B cell (primary cell): ENCODE results near the gene DMPK. TPM values are rescaled to one million over a fixed set of nuclear protein-coding genes. Genes with fewer than 3 reads are reported as not detected.

Experiments
- ATAC-seq: fragments of 200-7000 bp; cut with Tn5 transposase; one replicate; pipeline ENCODE4 v1.10.0; 2021; ENCODE audit warnings: low read depth, mild to moderate bottlenecking, moderate number of reproducible peaks, moderate library complexity
- CTCF ChIA-PET: fragments of 350-600 bp; sonication (Branson Sonifier 250); formaldehyde crosslinking; loops from one replicate; lab custom pipeline; 2021; ENCODE audit warnings: antibody characterized with exemption, inconsistent platforms; lab: Charles Lee
- POLR2A ChIA-PET: fragments of 350-600 bp; sonication (Branson Sonifier 250); formaldehyde crosslinking; loops from one replicate; lab custom pipeline; 2021; ENCODE audit warnings: antibody characterized with exemption; lab: Charles Lee
- DNase-seq: peaks from one replicate; pipeline ENCODE4 v3.0.0; 2013
- H2AFZ ChIP-seq: 2 replicates; pipeline ENCODE4 v1.6.1; 2012; ENCODE audit warnings: mild to moderate bottlenecking, low read depth, low read length; ENCODE audit not compliant: insufficient read depth, poor library complexity, severe bottlenecking
- H3K27ac ChIP-seq, 2 donors: 1 replicate in 1 of 2; 2 replicates in 1 of 2; pipeline ENCODE4 v1.5.1; 2012 to 2013; ENCODE audit warnings: low read length in 2 of 2, mild to moderate bottlenecking in 2 of 2, moderate library complexity in 1 of 2
- H3K27me3 ChIP-seq, 4 experiments: fragments of 200-600 bp in 1 of 4; sonication (generic) in 1 of 4; replicated peaks in 1 of 4; 1 replicate in 2 of 4; 2 replicates in 2 of 4; pipeline versions ENCODE4 v1.6.1 to v1.7.0; 2013 to 2016; ENCODE audit warnings: low read length in 3 of 4, mild to moderate bottlenecking in 2 of 4, mixed read lengths in 1 of 4, moderate library complexity in 1 of 4; ENCODE audit not compliant: insufficient read depth in 4 of 4, control insufficient read depth in 3 of 4; ENCODE audit errors: control extremely low read depth in 1 of 4
- H3K36me3 ChIP-seq, 2 experiments: replicated peaks in 1 of 2; 1 replicate in 1 of 2; 2 replicates in 1 of 2; pipeline versions ENCODE4 v1.6.1 to v1.7.1; 2013; ENCODE audit warnings: low read length in 1 of 2; ENCODE audit not compliant: insufficient read depth in 2 of 2, control insufficient read depth in 1 of 2; ENCODE audit errors: control extremely low read depth in 1 of 2, extremely low read depth in 1 of 2
- H3K4me1 ChIP-seq, 2 donors: fragments of 200-600 bp in 1 of 2; sonication (generic) in 1 of 2; 1 replicate in 1 of 2; 2 replicates in 1 of 2; pipeline versions ENCODE4 v1.5.1 to v1.6.1; 2013 to 2017; ENCODE audit warnings: low read length in 2 of 2; ENCODE audit not compliant: control insufficient read depth in 2 of 2, insufficient read depth in 2 of 2
- H3K4me2 ChIP-seq: replicated peaks from 2 replicates; pipeline ENCODE3; 2012; ENCODE audit warnings: mild to moderate bottlenecking, low read depth, low read length; ENCODE audit not compliant: poor library complexity, severe bottlenecking
- H3K4me3 ChIP-seq, 5 experiments: fragments of 200-600 bp in 1 of 5; sonication (generic) in 1 of 5; 1 replicate in 3 of 5; 2 replicates in 2 of 5; pipeline versions ENCODE4 v1.5.1 to v1.7.0; 2011 to 2016; ENCODE audit warnings: low read length in 4 of 5, mild to moderate bottlenecking in 4 of 5, low read depth in 2 of 5, control low read depth in 1 of 5, moderate library complexity in 1 of 5; ENCODE audit not compliant: insufficient read depth in 1 of 5; ENCODE audit errors: control extremely low read depth in 1 of 5, extremely low read depth in 1 of 5
- H3K79me2 ChIP-seq: fragments of 200-600 bp; sonication (generic); one replicate; pipeline ENCODE4 v1.6.0; 2016; ENCODE audit warnings: low read length; ENCODE audit not compliant: control insufficient read depth, insufficient read depth
- H3K9ac ChIP-seq: fragments of 200-600 bp; sonication (generic); 2 replicates; pipeline ENCODE4 v1.6.1; 2017; ENCODE audit warnings: mild to moderate bottlenecking, low read length, moderate library complexity
- H3K9me3 ChIP-seq, 3 donors: one replicate each; pipeline versions ENCODE4 v1.6.1 to v1.7.1; 2013; ENCODE audit warnings: low read length in 2 of 3; ENCODE audit not compliant: control insufficient read depth in 2 of 3, insufficient read depth in 1 of 3; ENCODE audit errors: control extremely low read depth in 1 of 3
- H4K20me1 ChIP-seq: 2 replicates; pipeline ENCODE4 v1.6.0; 2012; ENCODE audit warnings: mild to moderate bottlenecking, low read length; ENCODE audit not compliant: insufficient read depth, control insufficient read depth, poor library complexity, severe bottlenecking
- H3K27ac Mint-ChIP-seq: one replicate; pipeline ENCODE4 v1.8.0; 2021; ENCODE audit warnings: mixed read lengths
- H3K27me3 Mint-ChIP-seq: one replicate; pipeline ENCODE4 v1.8.0; 2021; ENCODE audit warnings: mixed read lengths
- H3K4me1 Mint-ChIP-seq: one replicate; pipeline ENCODE4 v1.8.0; 2021; ENCODE audit warnings: mixed read lengths
- H3K4me3 Mint-ChIP-seq: one replicate; pipeline ENCODE4 v1.8.0; 2021; ENCODE audit warnings: mixed read lengths
- H3K9me3 Mint-ChIP-seq: one replicate; pipeline ENCODE4 v1.8.0; 2022; ENCODE audit warnings: mixed read lengths; ENCODE audit not compliant: insufficient read depth
- CTCF ChIP-seq: fragments of 200-600 bp; IDR thresholded peaks from one replicate; pipeline ENCODE4 v1.8.0; 2022; ENCODE audit warnings: antibody characterized with exemption, mild to moderate bottlenecking
- EZH2 ChIP-seq: IDR thresholded peaks from 2 replicates; pipeline ENCODE4 v1.6.1; 2012; ENCODE audit warnings: borderline replicate concordance, low read depth, mild to moderate bottlenecking, moderate library complexity, low read length; ENCODE audit not compliant: insufficient read depth, poor library complexity, severe bottlenecking
- WGBS: methylation state at CpG from one replicate; pipeline ENCODE4 v1.1.5; 2013; ENCODE audit warnings: missing lambda C conversion rate; ENCODE audit not compliant: insufficient coverage; 5-methylcytosine and 5-hydroxymethylcytosine counted together
- intact Hi-C: fragments of 100-400 bp; cut with micrococcal nuclease; formaldehyde crosslinking; loops from one replicate; pipeline ENCODE4 v1.10.0; 2022
- polyA plus RNA-seq: library from polyadenylated mRNA; depleted of rRNA; stranded (reverse); fragments of >200 nt; gene quantifications from 2 replicates; pipeline ENCODE4 v1.2.3, GENCODE V29; 2012
- total RNA-seq, 2 donors: library from RNA; stranded (reverse); fragments of 120-200 nt in 1 of 2; gene quantifications; 1 replicate in 1 of 2; 2 replicates in 1 of 2; pipeline versions ENCODE4 v1.2.3 to v1.2.4, GENCODE V29; 2013 to 2022

The DMPK gene
- total and polyA plus RNA-seq, 2 donors (not counting 1 experiment from before 2014, with no cell fraction given) = 28.7 to 58.3 TPM

GRCh38 chr19:45804140-45804958, 22.1 kb upstream of the DMPK start:
- POLR2A ChIA-PET = interaction anchor here (0.5 kb wide), 1 partner anchor 35 kb away, joined by 5 read pairs; no protein-coding TSS in a partner anchor
- DNase-seq (no peak), ATAC-seq (no peak)
- no peak overlapping the region for H3K27ac ChIP-seq
- H3K4me1 ChIP-seq = peaks cover 0 to under 1% of the 10 kb centered on the region in 2 donors
- H2AFZ ChIP-seq = no peak overlapping the region
- Mint-ChIP-seq H3K27me3 (peaks cover 5% of the 10 kb centered on the region), H3K4me3 (no peak overlapping the region), H3K27ac (no peak overlapping the region), H3K9me3 (no peaks in the 10 kb centered on the region), H3K4me1 (peaks cover 2% of the 10 kb centered on the region)
- peaks cover 0 to 4% (median 0%) of the 10 kb centered on the region in 3 donors for H3K9me3 ChIP-seq
- no peak overlapping the region for H3K9ac ChIP-seq
- H4K20me1 ChIP-seq = no peaks in the 10 kb centered on the region
- intact Hi-C loops = no loop called here
- H3K4me3 ChIP-seq = no peak overlapping the region
- CTCF ChIA-PET = interaction anchor here (1.0 to 11.8 kb wide), 4 partner anchors 10 to 124 kb away, joined by 3 to 302 read pairs (median 4); partner anchors contain the start of gene SIX5
- no peak for TF ChIP-seq EZH2
- no peak overlapping the region for H3K4me2 ChIP-seq
- H3K79me2 ChIP-seq = no peaks in the 10 kb centered on the region
- H3K27me3 ChIP-seq = peaks cover 0 to 10% (median 0%) of the 10 kb centered on the region in 4 experiments
- WGBS = 94% methylated on average over 53 of the region's 57 CpGs
- no peaks in the 10 kb centered on the region for H3K36me3 ChIP-seq

- Histone ChIP-seq H3K4me2 (no peak overlapping the region), H3K27me3 (peaks cover 0 to 12% (median 0%) of the 10 kb centered on the region in 4 experiments), H3K4me1 (peaks cover 3 to 6% of the 10 kb centered on the region in 2 donors), H3K9me3 (peaks cover 0 to 4% (median 0%) of the 10 kb centered on the region in 3 donors), H3K27ac (no peak overlapping the region), H3K9ac (no peak overlapping the region), H2AFZ (no peak overlapping the region), H3K79me2 (no peaks in the 10 kb centered on the region), H4K20me1 (no peaks in the 10 kb centered on the region), H3K36me3 (no peaks in the 10 kb centered on the region), H3K4me3 (no peak overlapping the region)
- TF ChIP-seq CTCF = no peak
- no peak for TF ChIP-seq EZH2
- Mint-ChIP-seq H3K27me3 (peaks cover 9% of the 10 kb centered on the region), H3K9me3 (no peaks in the 10 kb centered on the region), H3K4me1 (peaks cover 8% of the 10 kb centered on the region), H3K4me3 (no peak overlapping the region), H3K27ac (no peak overlapping the region)
- POLR2A ChIA-PET = no interaction called here
- ATAC-seq (no peak), DNase-seq (no peak)
- 90% methylated on average over 5 of the region's 7 CpGs for WGBS
- CTCF ChIA-PET = interaction anchor here (0.7 to 11.8 kb wide), 5 partner anchors 9 to 918 kb away, joined by 3 to 302 read pairs (median 3); partner anchors contain the start of genes DMWD and SIX5
- intact Hi-C loops = no loop called here
Measured at GRCh38 chr19:45801603-45802175, 19.4 kb upstream of the DMPK start.
